HL-60 (cell line): ENCODE results near the gene ARFGAP3.

Source experiments
- DNase-seq, 2 experiments: peaks; one replicate each; pipeline ENCODE4 v3.0.0-alpha.2; 2010 to 2020; ENCODE audit warnings: low read depth in 1 of 2, low spot score in 1 of 2
- H3K27ac ChIP-seq: fragments of 250-450 bp; sonication (Bioruptor Pico); replicated peaks from 2 replicates; pipeline ENCODE4 v1.5.1; 2020; ENCODE audit warnings: mild to moderate bottlenecking, moderate library complexity
- H3K27me3 ChIP-seq: fragments of 250-450 bp; sonication (Bioruptor Pico); 2 replicates; pipeline ENCODE4 v1.5.1; 2021; ENCODE audit warnings: mild to moderate bottlenecking, moderate library complexity; ENCODE audit not compliant: insufficient read depth, poor library complexity, severe bottlenecking
- H3K4me3 ChIP-seq: replicated peaks from 2 replicates; pipeline ENCODE4 v1.5.1; 2011; ENCODE audit warnings: mild to moderate bottlenecking, control low read depth, low read length; ENCODE audit not compliant: insufficient read depth
- GABPA ChIP-seq: IDR thresholded peaks from 2 replicates; pipeline ENCODE4 v1.6.1; 2012; ENCODE audit warnings: low read depth
- POLR2AphosphoS5 ChIP-seq: IDR thresholded peaks from 2 replicates; pipeline ENCODE4 v1.6.1; 2012; ENCODE audit warnings: low read depth
- SPI1 ChIP-seq: IDR thresholded peaks from 2 replicates; pipeline ENCODE4 v1.6.1; 2012; ENCODE audit warnings: low read depth, mild to moderate bottlenecking, borderline replicate concordance
- TF ChIP-seq, protein P1 (sequence below): IDR thresholded peaks from 2 replicates; pipeline ENCODE4 v1.6.1; 2012; ENCODE audit warnings: low read depth; ENCODE audit not compliant: insufficient replicate concordance
- TF ChIP-seq, protein P2 (sequence below): IDR thresholded peaks from one replicate; pipeline ENCODE4 v1.5.1; 2011; ENCODE audit warnings: low read length, control low read depth, inconsistent platforms; ENCODE audit not compliant: insufficient read depth

Gene ARFGAP3

DNA sequence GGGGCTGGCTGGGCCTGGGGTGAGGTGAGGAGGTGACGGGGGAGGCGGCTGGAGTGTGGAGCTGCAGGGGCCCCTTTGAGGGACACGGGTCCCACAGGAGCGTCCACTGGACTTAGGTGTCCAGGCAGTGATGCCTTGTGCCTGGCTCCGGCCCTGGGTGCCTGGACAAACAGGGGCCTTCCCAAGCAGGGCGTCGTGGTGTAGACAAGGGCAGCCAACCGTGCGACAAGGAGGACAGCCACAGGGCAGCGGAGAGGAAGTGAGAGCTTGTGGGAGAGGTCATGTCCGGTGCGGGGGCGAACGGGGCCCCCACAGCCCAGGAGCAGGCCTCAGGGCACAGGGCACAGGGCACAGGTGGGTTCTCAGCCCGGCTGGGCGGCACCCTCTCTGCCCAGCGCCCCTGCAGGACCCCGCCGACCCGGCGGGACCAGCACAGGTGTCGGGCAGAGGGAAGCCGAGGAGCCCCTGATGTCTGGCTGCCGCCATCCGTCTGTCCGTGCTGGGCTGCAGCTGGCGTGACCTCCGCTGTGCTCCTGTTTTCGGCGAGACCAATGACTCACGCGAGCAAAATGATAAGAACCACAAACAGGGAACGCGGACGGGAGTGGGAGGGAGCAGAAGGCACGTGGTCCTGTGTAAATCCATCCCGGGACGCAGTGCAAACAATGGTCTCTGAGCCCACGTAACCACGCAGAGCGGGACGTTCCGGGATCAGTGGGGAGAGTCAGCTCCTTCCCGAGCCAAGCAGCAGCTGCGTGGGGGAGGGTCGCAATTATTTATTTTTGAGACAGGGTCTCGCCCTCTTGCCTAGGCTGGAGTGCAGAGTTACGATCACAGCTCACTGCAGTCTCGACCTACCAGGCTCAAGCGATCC, 87.3 kb downstream of the ARFGAP3 start:
- no peaks in the 10 kb centered on the region for H3K27me3 ChIP-seq
- H3K27ac ChIP-seq = no peak overlapping the region
- peak in 1 of 2 experiments; percentile 65 for DNase-seq
- TF ChIP-seq, protein P1, sequence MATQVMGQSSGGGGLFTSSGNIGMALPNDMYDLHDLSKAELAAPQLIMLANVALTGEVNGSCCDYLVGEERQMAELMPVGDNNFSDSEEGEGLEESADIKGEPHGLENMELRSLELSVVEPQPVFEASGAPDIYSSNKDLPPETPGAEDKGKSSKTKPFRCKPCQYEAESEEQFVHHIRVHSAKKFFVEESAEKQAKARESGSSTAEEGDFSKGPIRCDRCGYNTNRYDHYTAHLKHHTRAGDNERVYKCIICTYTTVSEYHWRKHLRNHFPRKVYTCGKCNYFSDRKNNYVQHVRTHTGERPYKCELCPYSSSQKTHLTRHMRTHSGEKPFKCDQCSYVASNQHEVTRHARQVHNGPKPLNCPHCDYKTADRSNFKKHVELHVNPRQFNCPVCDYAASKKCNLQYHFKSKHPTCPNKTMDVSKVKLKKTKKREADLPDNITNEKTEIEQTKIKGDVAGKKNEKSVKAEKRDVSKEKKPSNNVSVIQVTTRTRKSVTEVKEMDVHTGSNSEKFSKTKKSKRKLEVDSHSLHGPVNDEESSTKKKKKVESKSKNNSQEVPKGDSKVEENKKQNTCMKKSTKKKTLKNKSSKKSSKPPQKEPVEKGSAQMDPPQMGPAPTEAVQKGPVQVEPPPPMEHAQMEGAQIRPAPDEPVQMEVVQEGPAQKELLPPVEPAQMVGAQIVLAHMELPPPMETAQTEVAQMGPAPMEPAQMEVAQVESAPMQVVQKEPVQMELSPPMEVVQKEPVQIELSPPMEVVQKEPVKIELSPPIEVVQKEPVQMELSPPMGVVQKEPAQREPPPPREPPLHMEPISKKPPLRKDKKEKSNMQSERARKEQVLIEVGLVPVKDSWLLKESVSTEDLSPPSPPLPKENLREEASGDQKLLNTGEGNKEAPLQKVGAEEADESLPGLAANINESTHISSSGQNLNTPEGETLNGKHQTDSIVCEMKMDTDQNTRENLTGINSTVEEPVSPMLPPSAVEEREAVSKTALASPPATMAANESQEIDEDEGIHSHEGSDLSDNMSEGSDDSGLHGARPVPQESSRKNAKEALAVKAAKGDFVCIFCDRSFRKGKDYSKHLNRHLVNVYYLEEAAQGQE = no peak
- TF ChIP-seq, protein P2, sequence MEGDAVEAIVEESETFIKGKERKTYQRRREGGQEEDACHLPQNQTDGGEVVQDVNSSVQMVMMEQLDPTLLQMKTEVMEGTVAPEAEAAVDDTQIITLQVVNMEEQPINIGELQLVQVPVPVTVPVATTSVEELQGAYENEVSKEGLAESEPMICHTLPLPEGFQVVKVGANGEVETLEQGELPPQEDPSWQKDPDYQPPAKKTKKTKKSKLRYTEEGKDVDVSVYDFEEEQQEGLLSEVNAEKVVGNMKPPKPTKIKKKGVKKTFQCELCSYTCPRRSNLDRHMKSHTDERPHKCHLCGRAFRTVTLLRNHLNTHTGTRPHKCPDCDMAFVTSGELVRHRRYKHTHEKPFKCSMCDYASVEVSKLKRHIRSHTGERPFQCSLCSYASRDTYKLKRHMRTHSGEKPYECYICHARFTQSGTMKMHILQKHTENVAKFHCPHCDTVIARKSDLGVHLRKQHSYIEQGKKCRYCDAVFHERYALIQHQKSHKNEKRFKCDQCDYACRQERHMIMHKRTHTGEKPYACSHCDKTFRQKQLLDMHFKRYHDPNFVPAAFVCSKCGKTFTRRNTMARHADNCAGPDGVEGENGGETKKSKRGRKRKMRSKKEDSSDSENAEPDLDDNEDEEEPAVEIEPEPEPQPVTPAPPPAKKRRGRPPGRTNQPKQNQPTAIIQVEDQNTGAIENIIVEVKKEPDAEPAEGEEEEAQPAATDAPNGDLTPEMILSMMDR = no peak
- peak; percentile 25; the same call in 1 of the 2 replicates for TF ChIP-seq SPI1
- no peak for TF ChIP-seq POLR2AphosphoS5
- no peak for TF ChIP-seq GABPA
- peak overlapping the region; percentile 6; the same call in 1 of the 2 replicates for H3K4me3 ChIP-seq

DNA sequence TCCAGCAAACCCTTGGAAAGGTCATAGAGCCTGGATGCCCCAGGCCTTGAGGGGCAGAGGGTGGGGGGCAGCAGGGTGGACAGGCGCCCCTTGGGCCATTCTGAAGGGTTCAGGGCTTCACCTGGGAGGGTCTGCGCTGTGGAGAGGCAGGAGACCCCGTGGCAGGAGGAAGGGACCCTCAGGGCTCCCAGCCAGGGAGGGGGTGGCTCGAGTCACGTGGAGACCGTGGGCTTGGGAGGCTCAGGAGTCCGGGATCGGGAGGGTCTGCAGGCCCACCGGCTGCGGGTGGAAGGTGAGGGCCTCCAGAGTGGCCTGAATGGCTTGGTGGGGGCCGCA, 87.9 kb downstream of the ARFGAP3 start:
- no peak overlapping the region for H3K27ac ChIP-seq
- TF ChIP-seq GABPA (no peak), SPI1 (no peak), POLR2AphosphoS5 (no peak)
- TF ChIP-seq, protein P1 = no peak
- TF ChIP-seq, protein P2 = no peak
- DNase-seq = no peak

DNA sequence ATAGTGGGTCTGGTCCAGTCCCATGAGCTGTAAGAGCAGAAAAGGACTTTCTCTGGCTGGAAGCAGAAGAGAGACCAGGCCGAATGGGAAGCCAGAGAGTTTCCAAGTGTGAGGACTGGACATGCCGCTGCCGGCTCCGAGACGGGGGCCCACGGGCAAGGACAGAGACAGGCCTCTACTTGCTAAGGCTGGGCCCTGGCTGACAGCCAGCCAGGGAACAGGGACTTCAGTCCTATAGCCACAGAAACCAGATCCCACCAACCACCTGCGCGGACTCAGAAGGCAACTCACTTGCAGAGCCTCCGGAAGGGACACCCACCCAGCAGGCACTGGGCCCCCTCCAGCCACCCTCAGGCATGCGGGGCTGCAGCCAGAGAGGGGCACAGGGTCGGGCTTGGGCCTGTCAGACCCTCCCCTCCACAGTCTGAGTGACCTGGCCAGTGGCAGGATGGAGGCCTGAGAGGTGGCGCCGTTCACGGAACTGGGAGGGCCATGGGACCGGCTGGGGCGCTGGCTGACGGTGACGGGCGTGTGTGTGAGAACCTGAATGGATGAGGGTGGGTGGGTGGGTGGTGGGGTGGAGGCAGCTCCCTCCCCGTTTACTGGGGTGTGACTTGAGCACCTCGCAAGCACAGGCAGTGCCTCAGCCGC, 88.6 kb downstream of the ARFGAP3 start:
- no peak overlapping the region for H3K4me3 ChIP-seq
- TF ChIP-seq, protein P2 = no peak
- TF ChIP-seq POLR2AphosphoS5 = no peak
- TF ChIP-seq SPI1 = no peak
- no peaks in the 10 kb centered on the region for H3K27me3 ChIP-seq
- DNase-seq = no peak
- H3K27ac ChIP-seq = no peak overlapping the region

More for the DNA sequence above, 87.9 kb downstream of the ARFGAP3 start:
- Histone ChIP-seq H3K27me3 (no peaks in the 10 kb centered on the region), H3K4me3 (no peak overlapping the region)
